Ovary (tissue), 3 donors: Measurements from ENCODE around the gene TEX51.

Experiments used
- CTCF ChIP-seq, 3 donors: fragments of 450-650 bp in 2 of 3; fragments of 200-600 bp in 1 of 3; IDR thresholded peaks; one replicate each; pipeline versions ENCODE4 v1.5.1 to v1.8.0; 2016 to 2022; ENCODE audit warnings: antibody characterized with exemption in 3 of 3, mild to moderate bottlenecking in 1 of 3
- POLR2A ChIP-seq: fragments of 450-650 bp; IDR thresholded peaks from one replicate; pipeline ENCODE4 v1.6.1; 2017; ENCODE audit warnings: antibody characterized with exemption, mild to moderate bottlenecking, moderate library complexity
- donor health status: DM: no; HTN: no; CAD: no.

GRCh38 chr2:126863336-126864015 is 35.2 kb upstream of the TEX51 start:
- TF ChIP-seq CTCF (IDR thresholded peaks at IDR 0.05) (no peak), POLR2A (no peak)
